ENCODE data around the gene MTAP. TPM values are rescaled to one million over a fixed set of nuclear protein-coding genes. Genes with fewer than 3 reads are reported as not detected.
A peak's percentile ranks its signal among the peaks of the same experiment; 100 is the strongest.

MTAP gene
- total RNA-seq, 1 experiment from 2014 or later = 84.3 TPM

GRCh38 chr9:21777701-21778100 lies 24.7 kb upstream of the MTAP start:
- H3K27me3 Mint-ChIP-seq (ENCODE audit: low read depth) = peaks cover 5% of the 10 kb centered on the region
- no peaks in the 10 kb centered on the region for H3K4me1 Mint-ChIP-seq
- ChIA-PET CTCF (interaction anchor here (1.6 kb wide), 1 partner anchor 312 kb away, joined by 4 read pairs; no protein-coding TSS in a partner anchor), POLR2A (no interaction called here)
- no peak for TF ChIP-seq CREB1 (CRISPR knock-in tag; IDR thresholded peaks at IDR 0.05)
- no peak for TF ChIP-seq NFYB (CRISPR knock-in tag; conservative IDR thresholded peaks at IDR 0.05; ENCODE audit: low read depth)
- no peak for TF ChIP-seq USF1 (CRISPR knock-in tag; IDR thresholded peaks at IDR 0.05)
- TF ChIP-seq FOXK1 (CRISPR knock-in tag; IDR thresholded peaks at IDR 0.05) = no peak
- TF ChIP-seq NFATC4 (CRISPR knock-in tag; IDR thresholded peaks at IDR 0.05) = no peak
- no peak for TF ChIP-seq ATF1 (CRISPR knock-in tag; IDR thresholded peaks at IDR 0.05)
- no peak for TF ChIP-seq GRHL2 (CRISPR knock-in tag; IDR thresholded peaks at IDR 0.05; ENCODE audit: insufficient replicate concordance, severe bottlenecking)
- TF ChIP-seq HMGA2 (CRISPR knock-in tag; IDR thresholded peaks at IDR 0.05) = no peak
- ATAC-seq (peak; percentile 36; the same call in 1 of the 2 replicates), DNase-seq (ENCODE audit: low spot score) (no peak)
- no peak overlapping the region for H3K27ac Mint-ChIP-seq
- H3K36me3 Mint-ChIP-seq = no peaks in the 10 kb centered on the region
- H3K9me3 Mint-ChIP-seq = no peaks in the 10 kb centered on the region
- no peak overlapping the region for H3K4me3 Mint-ChIP-seq

- H3K4me3 Mint-ChIP-seq = no peak overlapping the region
- POLR2A ChIA-PET = no interaction called here
- peaks cover 7% of the 10 kb centered on the region; the same call in 1 of the 2 replicates for H3K27me3 Mint-ChIP-seq (ENCODE audit: low read depth)
- CTCF ChIA-PET = interaction anchor here (1.6 kb wide), 1 partner anchor 312 kb away, joined by 4 read pairs; no protein-coding TSS in a partner anchor
- H3K36me3 Mint-ChIP-seq = no peaks in the 10 kb centered on the region
- no peak overlapping the region for H3K27ac Mint-ChIP-seq
- H3K4me1 Mint-ChIP-seq = no peaks in the 10 kb centered on the region
- H3K9me3 Mint-ChIP-seq = no peaks in the 10 kb centered on the region
- ATAC-seq (no peak), DNase-seq (ENCODE audit: low spot score) (no peak)
- no peak for TF ChIP-seq CREB1 (CRISPR knock-in tag; IDR thresholded peaks at IDR 0.05)
- no peak for TF ChIP-seq TP53 (CRISPR knock-in tag; IDR thresholded peaks at IDR 0.05)
- no peak for TF ChIP-seq E2F5 (CRISPR knock-in tag; IDR thresholded peaks at IDR 0.05)
- no peak for TF ChIP-seq ZNF532 (CRISPR knock-in tag; IDR thresholded peaks at IDR 0.05; ENCODE audit: borderline replicate concordance)
- TF ChIP-seq IRF2 (CRISPR knock-in tag; IDR thresholded peaks at IDR 0.05; ENCODE audit: borderline replicate concordance, low read depth) = no peak
- no peak for TF ChIP-seq ZNF396 (CRISPR knock-in tag; IDR thresholded peaks at IDR 0.05; ENCODE audit: borderline replicate concordance)
- no peak for TF ChIP-seq ZNF232 (CRISPR knock-in tag; IDR thresholded peaks at IDR 0.05)
- no peak for TF ChIP-seq ZNF512 (CRISPR knock-in tag; IDR thresholded peaks at IDR 0.05; ENCODE audit: borderline replicate concordance)
- no peak for TF ChIP-seq USF1 (CRISPR knock-in tag; IDR thresholded peaks at IDR 0.05)
- TF ChIP-seq CREM (CRISPR knock-in tag; IDR thresholded peaks at IDR 0.05) = no peak
- TF ChIP-seq TEAD4 (CRISPR knock-in tag; IDR thresholded peaks at IDR 0.05) = no peak
- TF ChIP-seq ZNF281 (CRISPR knock-in tag; IDR thresholded peaks at IDR 0.05) = no peak
- TF ChIP-seq ZNF425 (CRISPR knock-in tag; conservative IDR thresholded peaks at IDR 0.05) = no peak
- TF ChIP-seq ATF6 (CRISPR knock-in tag; IDR thresholded peaks at IDR 0.05) = no peak
These were observed 24.1 kb upstream of the MTAP start for GRCh38 chr9:21778304-21778703.
